Measurements from ENCODE around the gene MSANTD2.

- TF ChIP-seq CTCF (IDR thresholded peaks at IDR 0.05; ENCODE audit: low read depth, low read length, poor library complexity, severe bottlenecking): no peak
- TF ChIP-seq EZH2phosphoT487 (IDR thresholded peaks at IDR 0.05; ENCODE audit: borderline replicate concordance, low read length): no peak
Measured at GRCh38 chr11:124768914-124769313, 31.3 kb downstream of the MSANTD2 start.

Data from DOHH2 (cell line).